ENCODE results near the gene FERD3L.

DNA sequence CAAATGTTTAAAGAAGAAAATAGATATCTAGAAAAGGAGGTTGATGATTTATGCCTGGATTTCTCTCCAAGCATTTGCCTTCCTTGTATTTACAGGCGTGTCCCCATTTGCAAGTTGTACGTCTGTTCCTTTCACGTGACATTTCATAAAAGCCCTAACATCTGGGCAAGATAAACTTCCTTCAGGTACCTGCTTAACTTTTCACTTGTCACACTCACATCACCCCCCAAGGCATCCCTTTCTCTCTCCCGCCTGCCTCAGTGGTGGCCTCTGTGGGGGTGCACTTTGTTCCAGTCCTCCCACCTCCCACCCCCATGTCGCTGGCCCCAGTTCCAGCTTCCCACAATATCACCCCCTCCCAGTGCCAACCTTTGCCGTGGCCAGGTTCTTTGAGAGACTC lies 34.4 kb downstream of the FERD3L start:
- TF ChIP-seq, protein P1, sequence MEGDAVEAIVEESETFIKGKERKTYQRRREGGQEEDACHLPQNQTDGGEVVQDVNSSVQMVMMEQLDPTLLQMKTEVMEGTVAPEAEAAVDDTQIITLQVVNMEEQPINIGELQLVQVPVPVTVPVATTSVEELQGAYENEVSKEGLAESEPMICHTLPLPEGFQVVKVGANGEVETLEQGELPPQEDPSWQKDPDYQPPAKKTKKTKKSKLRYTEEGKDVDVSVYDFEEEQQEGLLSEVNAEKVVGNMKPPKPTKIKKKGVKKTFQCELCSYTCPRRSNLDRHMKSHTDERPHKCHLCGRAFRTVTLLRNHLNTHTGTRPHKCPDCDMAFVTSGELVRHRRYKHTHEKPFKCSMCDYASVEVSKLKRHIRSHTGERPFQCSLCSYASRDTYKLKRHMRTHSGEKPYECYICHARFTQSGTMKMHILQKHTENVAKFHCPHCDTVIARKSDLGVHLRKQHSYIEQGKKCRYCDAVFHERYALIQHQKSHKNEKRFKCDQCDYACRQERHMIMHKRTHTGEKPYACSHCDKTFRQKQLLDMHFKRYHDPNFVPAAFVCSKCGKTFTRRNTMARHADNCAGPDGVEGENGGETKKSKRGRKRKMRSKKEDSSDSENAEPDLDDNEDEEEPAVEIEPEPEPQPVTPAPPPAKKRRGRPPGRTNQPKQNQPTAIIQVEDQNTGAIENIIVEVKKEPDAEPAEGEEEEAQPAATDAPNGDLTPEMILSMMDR (conservative IDR thresholded peaks at IDR 0.05 in 1 of 2, IDR thresholded peaks at IDR 0.05 in 1 of 2; ENCODE audit: extremely low read depth in 1 of 2, insufficient read depth in 1 of 2, low read depth in 1 of 2, low read length in 2 of 2): no peak
- TF ChIP-seq EZH2 (IDR thresholded peaks at IDR 0.05; ENCODE audit: borderline replicate concordance, low read length): no peak
